ENCODE results near the gene RITA1. TPM values are rescaled to one million over a fixed set of nuclear protein-coding genes. Genes with fewer than 3 reads are reported as not detected.

RITA1 gene
- total RNA-seq, 1 experiment from 2014 or later: 33.6 TPM

DNA sequence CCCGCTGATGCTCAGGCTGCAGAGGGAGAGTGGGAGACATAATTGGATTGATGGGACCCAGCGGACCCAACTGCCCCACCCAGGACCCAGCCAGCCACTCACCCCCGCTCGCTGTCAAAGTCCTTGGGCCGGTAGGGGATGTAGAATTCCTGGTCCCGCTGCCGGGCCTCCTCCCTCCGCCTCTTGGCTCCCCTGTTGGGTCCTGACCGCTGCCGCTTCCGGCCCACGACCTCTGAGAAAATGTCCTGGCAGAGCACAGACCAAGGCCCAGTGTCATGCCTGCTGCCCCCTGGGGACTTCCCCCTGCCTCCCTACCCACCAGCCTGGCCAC lies 22.5 kb upstream of the RITA1 start:
- POLR2A ChIA-PET: no interaction called here
- no TSS peak for BruUV-seq (replicated peaks)
- TF ChIP-seq, protein P1, sequence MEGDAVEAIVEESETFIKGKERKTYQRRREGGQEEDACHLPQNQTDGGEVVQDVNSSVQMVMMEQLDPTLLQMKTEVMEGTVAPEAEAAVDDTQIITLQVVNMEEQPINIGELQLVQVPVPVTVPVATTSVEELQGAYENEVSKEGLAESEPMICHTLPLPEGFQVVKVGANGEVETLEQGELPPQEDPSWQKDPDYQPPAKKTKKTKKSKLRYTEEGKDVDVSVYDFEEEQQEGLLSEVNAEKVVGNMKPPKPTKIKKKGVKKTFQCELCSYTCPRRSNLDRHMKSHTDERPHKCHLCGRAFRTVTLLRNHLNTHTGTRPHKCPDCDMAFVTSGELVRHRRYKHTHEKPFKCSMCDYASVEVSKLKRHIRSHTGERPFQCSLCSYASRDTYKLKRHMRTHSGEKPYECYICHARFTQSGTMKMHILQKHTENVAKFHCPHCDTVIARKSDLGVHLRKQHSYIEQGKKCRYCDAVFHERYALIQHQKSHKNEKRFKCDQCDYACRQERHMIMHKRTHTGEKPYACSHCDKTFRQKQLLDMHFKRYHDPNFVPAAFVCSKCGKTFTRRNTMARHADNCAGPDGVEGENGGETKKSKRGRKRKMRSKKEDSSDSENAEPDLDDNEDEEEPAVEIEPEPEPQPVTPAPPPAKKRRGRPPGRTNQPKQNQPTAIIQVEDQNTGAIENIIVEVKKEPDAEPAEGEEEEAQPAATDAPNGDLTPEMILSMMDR (IDR thresholded peaks at IDR 0.05; ENCODE audit: insufficient read depth in 1 of 2, low read depth in 1 of 2, low read length in 1 of 2, severe bottlenecking in 1 of 2, unreplicated experiment in 1 of 2): no peak

DNA sequence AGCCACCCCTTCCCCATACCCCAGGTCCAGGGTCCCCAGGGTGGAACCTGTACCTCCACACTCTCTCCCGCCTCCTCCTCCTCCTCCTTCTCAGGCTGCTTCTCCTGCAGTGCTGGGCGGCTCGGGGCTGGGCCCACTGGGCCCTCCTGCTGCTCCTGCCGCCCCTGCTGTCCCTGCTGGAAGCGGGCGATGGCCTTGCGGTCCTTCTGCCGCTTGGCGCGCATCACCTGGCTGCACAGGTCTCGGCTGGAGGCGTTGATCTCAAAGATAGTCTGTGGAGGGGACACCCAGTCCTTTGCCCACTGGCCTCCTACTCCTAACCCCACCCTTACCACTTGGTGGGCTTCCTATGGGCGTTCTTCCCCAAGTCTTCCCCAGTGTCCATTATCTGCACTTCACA lies 21.5 kb upstream of the RITA1 start:
- Mint-ChIP-seq H3K4me3 (ENCODE audit: unreplicated experiment) (no peak overlapping the region), H3K27me3 (ENCODE audit: insufficient read depth, unreplicated experiment) (no peaks in the 10 kb centered on the region), H3K9me3 (ENCODE audit: unreplicated experiment) (no peaks in the 10 kb centered on the region), H3K36me3 (ENCODE audit: insufficient read depth, unreplicated experiment) (peaks cover 89% of the 10 kb centered on the region), H3K27ac (ENCODE audit: unreplicated experiment) (no peak overlapping the region), H3K4me1 (ENCODE audit: low read depth, unreplicated experiment) (no peaks in the 10 kb centered on the region)
- no peak for DNase-seq
- Histone ChIP-seq H3K4me1 (no peaks in the 10 kb centered on the region), H3K27me3 (replicated peaks; ENCODE audit: control insufficient read depth, insufficient read depth, low read length) (no peaks in the 10 kb centered on the region), H3K9me3 (no peaks in the 10 kb centered on the region), H3K4me3 (ENCODE audit: low read depth, low read length) (no peak overlapping the region), H3K36me3 (ENCODE audit: control insufficient read depth, insufficient read depth, low read length) (peaks cover 3% of the 10 kb centered on the region; the same call in 1 of the 2 replicates)
- BruUV-seq (replicated peaks): no TSS peak
- intact Hi-C loops (cut with micrococcal nuclease; ENCODE audit: unreplicated experiment): no loop called here
- TF ChIP-seq, protein P1 (IDR thresholded peaks at IDR 0.05; ENCODE audit: insufficient read depth in 1 of 2, low read depth in 1 of 2, low read length in 1 of 2, severe bottlenecking in 1 of 2, unreplicated experiment in 1 of 2): no peak
- ChIA-PET CTCF (no interaction called here), POLR2A (no interaction called here)

More for the DNA sequence above, 22.5 kb upstream of the RITA1 start:
- no peak for DNase-seq
- no peaks in the 10 kb centered on the region for H3K4me1 ChIP-seq
- Mint-ChIP-seq H3K27me3 (ENCODE audit: insufficient read depth, unreplicated experiment) (no peaks in the 10 kb centered on the region), H3K4me3 (ENCODE audit: unreplicated experiment) (no peak overlapping the region), H3K36me3 (ENCODE audit: insufficient read depth, unreplicated experiment) (peaks cover 82% of the 10 kb centered on the region), H3K27ac (ENCODE audit: unreplicated experiment) (no peak overlapping the region), H3K9me3 (ENCODE audit: unreplicated experiment) (no peaks in the 10 kb centered on the region), H3K4me1 (ENCODE audit: low read depth, unreplicated experiment) (no peaks in the 10 kb centered on the region)
- no peak overlapping the region for H3K4me3 ChIP-seq (ENCODE audit: low read depth, low read length)
- no peaks in the 10 kb centered on the region for H3K27me3 ChIP-seq (replicated peaks; ENCODE audit: control insufficient read depth, insufficient read depth, low read length)
- CTCF ChIA-PET: no interaction called here
- intact Hi-C loops (cut with micrococcal nuclease; ENCODE audit: unreplicated experiment): no loop called here
- H3K9me3 ChIP-seq: no peaks in the 10 kb centered on the region
- peaks cover 3% of the 10 kb centered on the region for H3K36me3 ChIP-seq (ENCODE audit: control insufficient read depth, insufficient read depth, low read length)

DNA sequence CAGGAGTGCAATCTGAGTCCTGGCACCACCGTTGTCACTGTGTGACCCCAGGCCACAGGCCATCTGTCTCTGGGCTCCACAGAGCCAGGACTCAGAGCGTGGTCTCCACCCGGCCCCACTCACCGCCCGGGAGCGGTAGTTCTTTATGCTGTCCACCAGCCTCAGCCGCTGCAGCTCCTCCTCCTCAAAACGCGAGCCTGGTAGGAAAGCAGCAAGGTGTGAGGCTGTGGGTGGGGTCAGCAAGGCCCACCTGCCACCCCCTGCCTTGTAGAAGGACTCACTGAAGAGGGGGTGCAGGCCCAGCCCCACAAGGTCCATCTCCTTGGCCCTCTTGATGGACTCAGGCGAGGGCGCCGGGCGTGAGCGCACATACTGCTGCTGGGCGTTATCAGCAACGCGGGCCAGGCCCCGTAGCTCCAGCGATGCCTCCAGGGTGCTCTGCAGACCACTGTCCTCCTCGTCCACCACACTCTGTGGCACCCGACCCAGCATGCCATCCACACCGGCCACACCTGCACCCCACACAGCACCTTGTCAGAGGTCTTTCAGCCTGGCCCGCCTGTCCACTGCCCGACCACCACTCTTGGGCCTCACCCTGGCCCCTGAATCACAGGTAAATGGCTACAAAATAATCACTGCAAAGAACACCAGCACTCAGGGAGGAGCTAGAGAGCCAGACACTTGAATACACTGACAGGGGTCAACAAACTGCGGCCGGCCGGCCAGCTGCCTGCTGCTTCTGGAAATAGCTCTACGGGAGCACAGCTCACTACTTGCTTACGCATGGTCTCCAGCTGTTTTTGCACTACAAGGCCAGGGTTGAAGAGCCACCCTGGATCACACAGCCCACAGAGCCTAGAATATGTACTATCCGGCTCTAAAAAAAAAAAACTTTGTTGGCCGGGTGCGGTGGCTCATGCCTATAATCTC lies 19.7 kb upstream of the RITA1 start:
- Histone ChIP-seq H3K9me3 (no peaks in the 10 kb centered on the region), H3K4me3 (ENCODE audit: low read depth, low read length) (no peak overlapping the region), H3K4me1 (no peaks in the 10 kb centered on the region), H3K36me3 (ENCODE audit: control insufficient read depth, insufficient read depth, low read length) (peaks cover 5% of the 10 kb centered on the region; the same call in 1 of the 2 replicates), H3K27me3 (replicated peaks; ENCODE audit: control insufficient read depth, insufficient read depth, low read length) (no peaks in the 10 kb centered on the region)
- Mint-ChIP-seq H3K27ac (ENCODE audit: unreplicated experiment) (no peak overlapping the region), H3K27me3 (ENCODE audit: insufficient read depth, unreplicated experiment) (no peaks in the 10 kb centered on the region), H3K4me1 (ENCODE audit: low read depth, unreplicated experiment) (no peaks in the 10 kb centered on the region), H3K9me3 (ENCODE audit: unreplicated experiment) (no peaks in the 10 kb centered on the region), H3K36me3 (ENCODE audit: insufficient read depth, unreplicated experiment) (peaks cover 91% of the 10 kb centered on the region), H3K4me3 (ENCODE audit: unreplicated experiment) (no peak overlapping the region)
- DNase-seq: no peak
- no TSS peak for BruUV-seq (replicated peaks)
- ChIA-PET CTCF (interaction anchor here (0.9 to 1.2 kb wide), 2 partner anchors 9 to 173 kb away, joined by 3 read pairs; no protein-coding TSS in a partner anchor), POLR2A (no interaction called here)
- TF ChIP-seq, protein P1 (IDR thresholded peaks at IDR 0.05; ENCODE audit: insufficient read depth in 1 of 2, low read depth in 1 of 2, low read length in 1 of 2, severe bottlenecking in 1 of 2, unreplicated experiment in 1 of 2): no peak
- intact Hi-C loops (cut with micrococcal nuclease; ENCODE audit: unreplicated experiment): no loop called here
